Measurements from ENCODE around the gene FAM237B. TPM values are rescaled to one million over a fixed set of nuclear protein-coding genes. Genes with fewer than 3 reads are reported as not detected.

FAM237B gene
- total RNA-seq, 4 donors from 2014 or later, result not detected

DNA sequence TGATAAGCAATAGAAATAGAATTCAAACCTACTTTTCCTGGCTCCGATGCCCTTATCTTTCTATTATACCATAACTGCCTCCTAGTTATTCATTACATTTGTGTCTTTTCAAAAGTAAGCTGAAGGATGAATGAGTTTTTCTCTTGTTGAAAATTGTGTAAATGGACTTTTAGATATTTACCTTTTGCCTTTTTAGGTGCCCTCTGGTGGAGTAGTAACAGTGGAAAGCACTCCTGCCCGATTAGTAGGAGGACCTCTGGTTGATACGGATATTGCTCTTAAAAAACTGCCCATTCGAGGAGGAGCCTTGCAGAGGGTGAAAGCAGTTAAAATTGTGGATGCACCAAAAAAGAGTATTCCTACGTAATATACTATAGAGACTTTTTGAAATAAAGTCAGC, 11.2 kb downstream of the FAM237B start:
- H3K4me3 ChIP-seq (ENCODE audit: low read depth, poor library complexity, severe bottlenecking), result no peak overlapping the region
- WGBS, 2 donors, result 89 to 91% methylated on average over 5 of the region's 5 CpGs
- TF ChIP-seq POLR2A (IDR thresholded peaks at IDR 0.05), result no peak
- TF ChIP-seq CTCF (IDR thresholded peaks at IDR 0.05), result no peak
- intact Hi-C loops (cut with DNase I; ENCODE audit: low total_unique reads), result no loop called here
- DNase-seq (ENCODE audit: low spot score in 2 of 2), result no peak

- no peak overlapping the region for H3K4me3 ChIP-seq (ENCODE audit: low read depth, poor library complexity, severe bottlenecking)
- intact Hi-C loops (cut with DNase I; ENCODE audit: low total_unique reads), result no loop called here
- DNase-seq (ENCODE audit: low spot score in 2 of 2), result no peak
- 80 to 84% methylated on average over 1 of the region's 1 CpG for WGBS, 2 donors
- TF ChIP-seq CTCF (IDR thresholded peaks at IDR 0.05) (no peak), POLR2A (IDR thresholded peaks at IDR 0.05) (no peak)
These were observed 17.9 kb downstream of the FAM237B start for GRCh38 chr7:90303241-90303640.

DNA sequence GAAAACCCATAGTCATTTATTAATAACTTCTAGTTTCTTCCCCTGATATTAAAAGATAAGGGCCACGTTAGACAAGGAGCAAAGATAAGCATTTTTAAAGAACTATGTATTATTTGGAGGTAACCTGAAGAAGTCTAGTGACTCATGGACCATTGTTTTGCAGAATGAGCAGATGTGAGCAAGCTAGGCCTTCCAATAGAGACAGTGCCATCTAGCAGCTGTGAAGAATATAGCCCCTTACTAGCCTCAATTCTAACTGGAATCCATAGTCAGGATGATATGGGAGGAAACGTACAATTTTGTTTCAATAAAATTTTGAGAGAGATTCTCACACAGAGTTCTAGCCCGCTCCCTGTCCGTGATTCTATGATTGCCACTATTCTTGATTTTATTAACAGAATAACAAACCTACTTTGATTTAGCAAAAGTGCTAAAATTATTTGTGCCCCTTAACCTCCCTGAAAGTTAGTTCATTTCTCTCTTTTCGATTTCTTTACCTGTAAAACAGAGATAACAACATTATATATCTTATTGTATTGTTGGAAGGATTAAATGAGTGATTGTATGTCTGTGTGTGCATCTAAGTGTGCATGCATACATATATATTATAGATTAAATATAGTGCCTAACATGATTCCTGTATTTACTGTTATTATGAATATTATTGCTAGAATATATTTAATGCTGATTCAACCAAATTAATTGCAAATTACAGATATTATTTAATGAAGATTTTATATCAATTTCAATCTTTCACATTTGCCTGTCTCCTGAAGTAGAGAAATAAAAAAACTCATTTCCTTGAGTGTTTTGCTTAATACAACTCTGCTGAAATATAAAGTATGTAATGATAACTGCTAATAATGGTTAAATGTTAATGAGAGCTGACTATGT, 22.7 kb downstream of the FAM237B start:
- intact Hi-C loops (cut with DNase I; ENCODE audit: low total_unique reads), result no loop called here
- H3K4me3 ChIP-seq (ENCODE audit: low read depth, poor library complexity, severe bottlenecking), result no peak overlapping the region
- DNase-seq (ENCODE audit: low spot score in 2 of 2), result no peak
- WGBS, 2 donors, result 58 to 68% methylated on average over 5 of the region's 5 CpGs
- TF ChIP-seq CTCF (IDR thresholded peaks at IDR 0.05) (no peak), POLR2A (IDR thresholded peaks at IDR 0.05) (no peak)

DNA sequence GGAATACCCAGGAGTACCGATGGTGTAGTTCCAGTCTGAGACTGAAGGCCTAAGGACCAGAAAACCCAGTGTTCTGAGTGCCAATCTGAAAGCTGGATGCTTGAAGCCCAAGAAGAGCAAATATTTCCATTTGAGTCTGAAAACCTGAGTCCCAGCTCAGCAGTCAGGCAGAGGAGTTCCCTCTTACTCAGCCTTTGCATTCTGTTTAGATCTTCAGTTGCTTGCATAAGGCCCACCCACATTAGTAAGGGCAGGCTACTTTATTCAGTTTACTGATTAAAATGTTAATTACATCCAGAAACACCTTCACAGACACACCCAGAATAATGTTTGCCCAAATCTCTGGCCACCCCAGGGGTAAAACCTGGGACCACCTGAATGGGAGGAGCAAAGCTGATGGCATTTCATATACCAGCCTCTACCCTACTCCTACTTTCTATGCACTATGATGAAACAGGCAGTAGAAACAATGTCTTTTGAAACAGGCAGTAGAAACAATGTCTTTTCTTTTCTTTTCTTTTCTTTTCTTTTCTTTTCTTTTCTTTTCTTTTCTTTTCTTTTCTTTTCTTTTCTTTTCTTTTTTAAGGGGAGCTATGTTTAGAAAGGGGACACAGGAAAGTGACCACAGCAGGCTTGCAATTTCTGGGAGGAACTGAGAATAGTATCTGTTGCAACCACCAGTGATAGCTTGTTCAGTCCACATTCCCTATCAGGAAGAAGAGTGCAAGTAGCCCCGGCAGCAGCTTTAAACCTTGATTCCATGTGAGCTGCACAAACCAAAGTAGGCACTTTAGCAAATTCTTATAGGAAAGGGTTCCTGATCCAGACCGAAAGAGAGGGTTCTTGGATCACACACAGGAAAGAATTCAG, 30.6 kb downstream of the FAM237B start:
- no peak for TF ChIP-seq CTCF (IDR thresholded peaks at IDR 0.05)
- no peak for TF ChIP-seq POLR2A (IDR thresholded peaks at IDR 0.05)
- no peak for DNase-seq (ENCODE audit: low spot score in 2 of 2)
- intact Hi-C loops (cut with DNase I; ENCODE audit: low total_unique reads), result no loop called here
- no peak overlapping the region for H3K4me3 ChIP-seq (ENCODE audit: low read depth, poor library complexity, severe bottlenecking)
- WGBS, 2 donors, result 90 to 91% methylated on average over 3 of the region's 3 CpGs

GRCh38 chr7:90288154-90288553, 33.0 kb downstream of the FAM237B start:
- WGBS, 2 donors, result 91 to 96% methylated on average over 3 of the region's 3 CpGs
- no peak for DNase-seq (ENCODE audit: low spot score in 2 of 2)
- no peak overlapping the region for H3K4me3 ChIP-seq (ENCODE audit: low read depth, poor library complexity, severe bottlenecking)
- TF ChIP-seq CTCF (IDR thresholded peaks at IDR 0.05) (no peak), POLR2A (IDR thresholded peaks at IDR 0.05) (no peak)
- intact Hi-C loops (cut with DNase I; ENCODE audit: low total_unique reads), result no loop called here

Measured in lower leg skin (tissue), 4 donors.